Dermis blood vessel endothelial cell (primary cell): ENCODE measurements around the gene TMEM87B. TPM values are rescaled to one million over a fixed set of nuclear protein-coding genes. Genes with fewer than 3 reads are reported as not detected.

Experiments used
- total RNA-seq: library from RNA; depleted of rRNA; stranded (reverse); fragments of >200 nt; gene quantifications from 2 replicates; pipeline ENCODE4 v1.2.3, GENCODE V29; 2014

TMEM87B gene
- total RNA-seq, 1 donor from 2014 or later: 35.1 TPM

Other genes with a start within 250 kb of the TMEM87B start
- gene ANAPC1, start 171.1 kb upstream of the TMEM87B start, total RNA-seq: 80.2 and 83.0 TPM in 2 replicates
- gene MERTK, start 156.7 kb upstream of the TMEM87B start, total RNA-seq: 25.0 and 28.9 TPM in 2 replicates
- gene FBLN7, start 83.1 kb downstream of the TMEM87B start, total RNA-seq: 2.4 and 3.3 TPM in 2 replicates
- 7.3 and 8.5 TPM in 2 replicates for gene ZC3H8, start 199.8 kb downstream of the TMEM87B start, total RNA-seq
- 2.0 and 4.2 TPM in 2 replicates for gene ZC3H6, start 220.3 kb downstream of the TMEM87B start, total RNA-seq